Astrocyte of the cerebellum (primary cell): ENCODE data around the gene THAP7.
A peak's percentile ranks its signal among the peaks of the same experiment; 100 is the strongest.
"Not testable (repeated sequence)": the region's sequence is repeated elsewhere in the genome, so short reads cannot be mapped to it uniquely, and the experiment has no call there.

ENCODE experiments used
- DNase-seq: peaks from one replicate; pipeline ENCODE4 v3.0.0-alpha.2; 2011; ENCODE audit warnings: low read depth
- H3K4me3 ChIP-seq: 2 replicates; pipeline ENCODE4 v1.5.1; 2011; ENCODE audit warnings: mild to moderate bottlenecking, low read depth, low read length, moderate library complexity
- in situ Hi-C: cut with HindIII; loops from 2 replicates; pipeline ENCODE4 v1.10.0; 2017; ENCODE audit warnings: low sequenced_read_pairs
- TF ChIP-seq, protein P1 (sequence below): IDR thresholded peaks from 2 replicates; pipeline ENCODE4 v1.5.1; 2012; ENCODE audit warnings: low read length, low read depth, moderate library complexity, mild to moderate bottlenecking; ENCODE audit errors: missing control alignments

Gene THAP7

DNA sequence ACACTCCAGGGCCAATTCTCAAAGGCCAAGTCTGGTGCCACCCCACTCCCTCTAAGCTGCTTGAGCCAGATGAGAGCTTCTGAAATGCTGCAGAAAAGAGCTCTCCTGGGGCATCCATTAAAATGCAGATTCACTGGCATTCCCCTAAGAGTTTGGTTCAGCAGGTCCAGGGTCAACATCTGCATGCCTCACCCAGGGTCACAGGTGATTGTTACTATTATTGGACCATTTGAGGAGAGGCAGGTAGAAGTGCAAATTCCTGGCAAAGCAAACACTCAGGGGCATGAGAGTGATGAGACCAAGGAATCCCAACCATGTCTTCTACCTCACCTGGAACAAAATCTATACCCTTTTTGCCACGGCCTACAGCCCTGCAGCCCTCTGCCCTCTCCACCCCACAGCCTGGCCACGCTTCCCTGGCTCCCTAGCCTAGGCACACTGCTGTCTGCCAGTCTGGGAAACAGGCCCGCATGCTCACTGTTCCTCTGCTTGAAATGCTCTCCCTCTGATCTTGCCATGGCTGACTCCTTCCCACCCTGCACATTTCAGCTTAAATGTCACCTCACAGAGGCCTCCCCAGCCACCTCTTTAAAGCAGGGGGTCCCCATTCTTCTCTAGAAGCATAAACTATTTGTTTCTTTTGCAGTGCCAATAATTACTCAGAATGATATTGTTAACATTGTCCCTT lies 8.7 kb upstream of the THAP7 start:
- in situ Hi-C loops: no loop called here
- DNase-seq: no peak
- no peak overlapping the region for H3K4me3 ChIP-seq
- TF ChIP-seq, protein P1, sequence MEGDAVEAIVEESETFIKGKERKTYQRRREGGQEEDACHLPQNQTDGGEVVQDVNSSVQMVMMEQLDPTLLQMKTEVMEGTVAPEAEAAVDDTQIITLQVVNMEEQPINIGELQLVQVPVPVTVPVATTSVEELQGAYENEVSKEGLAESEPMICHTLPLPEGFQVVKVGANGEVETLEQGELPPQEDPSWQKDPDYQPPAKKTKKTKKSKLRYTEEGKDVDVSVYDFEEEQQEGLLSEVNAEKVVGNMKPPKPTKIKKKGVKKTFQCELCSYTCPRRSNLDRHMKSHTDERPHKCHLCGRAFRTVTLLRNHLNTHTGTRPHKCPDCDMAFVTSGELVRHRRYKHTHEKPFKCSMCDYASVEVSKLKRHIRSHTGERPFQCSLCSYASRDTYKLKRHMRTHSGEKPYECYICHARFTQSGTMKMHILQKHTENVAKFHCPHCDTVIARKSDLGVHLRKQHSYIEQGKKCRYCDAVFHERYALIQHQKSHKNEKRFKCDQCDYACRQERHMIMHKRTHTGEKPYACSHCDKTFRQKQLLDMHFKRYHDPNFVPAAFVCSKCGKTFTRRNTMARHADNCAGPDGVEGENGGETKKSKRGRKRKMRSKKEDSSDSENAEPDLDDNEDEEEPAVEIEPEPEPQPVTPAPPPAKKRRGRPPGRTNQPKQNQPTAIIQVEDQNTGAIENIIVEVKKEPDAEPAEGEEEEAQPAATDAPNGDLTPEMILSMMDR: no peak

DNA sequence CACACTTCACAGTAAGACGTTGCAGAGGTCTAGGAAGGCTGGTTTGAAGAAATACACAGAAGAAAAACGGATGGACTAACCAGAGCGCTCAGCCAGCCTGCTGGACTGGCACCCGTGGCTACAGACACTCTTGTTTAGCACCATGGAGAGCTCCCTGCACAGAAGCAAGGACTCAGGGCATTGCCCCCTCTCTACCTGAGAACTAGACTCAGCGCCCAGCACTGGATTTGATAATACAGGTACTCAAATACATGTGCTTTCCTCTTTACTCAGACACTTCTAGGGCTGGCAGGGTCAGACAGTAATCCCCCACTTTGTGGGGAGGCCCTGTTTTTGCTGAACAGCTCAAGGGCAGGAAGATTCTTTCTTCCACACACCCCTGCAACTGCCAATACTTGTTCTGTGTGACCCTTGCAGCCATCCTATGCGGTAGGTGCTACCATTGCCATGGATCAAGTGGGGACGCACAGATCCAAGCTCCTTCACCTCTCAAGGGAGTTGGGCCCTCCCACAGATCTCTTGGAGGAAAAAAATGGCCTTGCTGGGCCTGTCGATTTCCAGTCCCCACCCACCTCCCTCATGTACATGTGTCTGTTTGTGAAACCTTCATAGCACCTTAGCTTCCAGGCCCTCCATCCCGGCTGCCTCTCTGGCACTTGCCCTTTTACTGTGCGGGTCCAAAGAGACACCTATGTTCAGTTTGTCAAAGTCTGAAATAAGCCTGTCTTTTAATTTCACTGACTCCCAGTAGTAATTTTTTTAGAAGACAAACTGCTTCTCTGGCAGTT lies 7.9 kb upstream of the THAP7 start:
- DNase-seq: peak; percentile 23
- in situ Hi-C loops: no loop called here
- TF ChIP-seq, protein P1: no peak
- no peak overlapping the region for H3K4me3 ChIP-seq

DNA sequence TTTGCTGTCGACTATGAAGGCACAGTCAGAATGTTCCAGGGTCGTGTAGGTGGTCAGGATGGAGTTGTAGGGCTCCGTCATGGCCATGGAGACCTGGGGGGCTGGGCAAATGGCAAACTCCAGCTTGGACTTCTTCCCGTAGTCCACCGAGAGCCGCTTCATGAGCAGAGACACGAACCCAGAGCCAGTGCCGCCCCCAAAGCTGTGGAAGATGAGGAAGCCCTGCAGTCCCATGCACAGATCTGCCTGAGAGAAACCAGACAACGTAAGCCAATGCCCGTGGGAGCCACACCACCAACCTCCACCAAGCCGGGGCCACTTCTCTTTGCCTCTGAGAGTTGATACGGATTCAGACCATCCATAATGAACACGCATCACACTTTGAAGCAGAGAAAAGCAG lies 7.3 kb upstream of the THAP7 start:
- DNase-seq, H3K4me3 ChIP-seq, in situ Hi-C loops: not testable (repeated sequence)

DNA sequence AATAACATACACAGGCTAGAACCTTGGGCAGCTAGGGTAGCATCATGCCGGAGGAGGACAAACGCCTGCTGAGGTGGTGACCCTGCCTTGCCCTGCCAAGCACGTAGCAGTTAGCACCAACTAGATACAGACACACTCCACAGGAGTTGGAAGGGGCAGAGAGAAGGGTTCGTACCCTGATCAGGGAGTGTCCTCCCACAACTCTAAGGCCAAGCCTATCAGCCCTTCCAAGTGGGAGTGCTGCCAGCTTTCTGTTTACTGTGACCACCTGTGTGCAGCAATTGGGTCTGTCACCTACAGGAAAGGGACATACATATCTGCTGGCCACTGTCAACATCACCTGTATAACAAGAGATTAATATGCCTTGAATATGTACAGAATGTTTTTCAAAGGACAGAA lies 1.9 kb upstream of the THAP7 start:
- in situ Hi-C loops: no loop called here
- TF ChIP-seq, protein P1: no peak

DNA sequence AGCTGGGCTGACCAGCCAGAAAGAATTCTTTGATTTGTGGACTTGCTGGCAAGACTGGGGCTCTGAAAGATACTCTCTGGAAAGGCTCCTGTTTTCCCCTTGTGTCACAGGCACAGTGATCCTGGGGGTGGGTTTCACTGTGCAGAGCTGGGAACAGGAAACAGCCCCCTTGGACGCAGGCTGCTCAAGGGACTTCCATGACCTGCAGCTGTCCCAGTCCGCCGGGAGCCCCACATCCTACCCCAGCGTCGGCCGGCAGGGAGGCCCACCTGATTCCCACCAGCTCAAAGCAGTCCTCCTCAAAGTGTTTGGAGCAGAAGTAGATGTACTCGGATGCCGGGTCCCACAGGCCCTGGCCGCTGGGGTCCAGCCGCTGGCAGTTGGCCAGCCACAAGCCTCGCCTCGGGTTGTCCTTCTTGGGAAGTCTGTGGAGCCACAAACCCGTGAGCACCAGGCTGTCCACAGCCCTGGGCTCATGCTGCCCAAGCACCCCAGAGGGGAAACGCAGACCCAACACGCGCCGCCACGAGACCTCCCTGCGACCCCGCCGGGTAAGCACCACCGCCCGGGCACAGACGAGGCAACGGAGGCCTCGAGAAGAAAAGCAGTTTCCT lies 824 bp downstream of the THAP7 start:
- no peak for DNase-seq
- TF ChIP-seq, protein P1: no peak
- peak overlapping the region; percentile 88 for H3K4me3 ChIP-seq
- in situ Hi-C loops: no loop called here

More for the DNA sequence above, 1.9 kb upstream of the THAP7 start:
- no peak for DNase-seq
- H3K4me3 ChIP-seq: no peak overlapping the region

DNA sequence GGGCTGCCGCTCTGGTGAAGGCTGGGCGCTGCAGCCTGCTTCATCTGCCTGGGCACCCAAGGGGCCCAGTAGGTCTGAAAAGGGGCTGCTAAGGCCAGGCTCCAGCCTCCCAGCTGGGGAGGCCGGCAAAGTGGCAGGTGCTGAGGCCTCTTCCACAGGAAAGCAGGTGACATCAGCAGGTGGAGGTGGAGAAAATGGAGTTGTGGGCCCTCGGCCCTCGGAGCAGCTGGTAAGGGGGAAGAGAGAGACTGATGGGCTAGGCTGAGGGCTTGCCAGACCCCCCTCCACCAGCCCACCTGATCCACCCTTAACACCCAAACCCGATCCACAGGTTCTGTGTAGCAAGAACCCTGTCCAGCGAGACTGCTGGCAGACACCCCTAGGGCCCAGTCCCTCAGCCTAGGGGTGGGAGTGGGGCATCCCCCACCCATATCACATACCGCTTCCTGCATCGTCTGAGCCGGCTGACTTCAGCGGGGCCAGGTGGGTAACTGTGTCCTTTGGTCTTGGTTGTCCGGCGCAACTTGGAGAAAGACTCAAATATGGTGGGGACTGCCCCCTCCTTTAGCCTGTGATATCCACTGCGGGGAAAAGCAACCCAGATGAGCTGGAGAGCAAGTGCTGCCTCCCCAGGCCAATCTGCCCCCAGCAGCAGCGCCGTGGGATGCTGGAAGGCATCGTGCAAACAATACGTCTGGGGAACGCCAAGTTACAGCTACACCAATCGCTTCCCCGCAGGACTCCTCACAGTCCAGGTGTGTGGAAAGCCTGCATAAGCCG lies 1.5 kb downstream of the THAP7 start:
- DNase-seq: no peak
- in situ Hi-C loops: no loop called here
- TF ChIP-seq, protein P1: no peak
- H3K4me3 ChIP-seq: peak overlapping the region; percentile 88
